HFFc6 (cell line): ENCODE data around the gene COL5A2. TPM values are rescaled to one million over a fixed set of nuclear protein-coding genes. Genes with fewer than 3 reads are reported as not detected.

Source experiments
- DNase-seq: peaks from one replicate; pipeline ENCODE4 v3.0.0-alpha.2; 2018
- H3K27ac Mint-ChIP-seq: 2 replicates; pipeline ENCODE4 v1.8.0; 2020; ENCODE audit warnings: mild to moderate bottlenecking, mixed read lengths
- H3K27me3 Mint-ChIP-seq: 2 replicates; pipeline ENCODE4 v1.8.0; 2021; ENCODE audit warnings: mild to moderate bottlenecking, moderate library complexity, mixed read lengths; ENCODE audit not compliant: insufficient read depth
- H3K36me3 Mint-ChIP-seq: 2 replicates; pipeline ENCODE4 v1.8.0; 2021; ENCODE audit warnings: low read depth, mixed read lengths
- H3K4me1 Mint-ChIP-seq: 2 replicates; pipeline ENCODE4 v1.8.0; 2020; ENCODE audit warnings: low read depth, mixed read lengths
- H3K4me3 Mint-ChIP-seq: 2 replicates; pipeline ENCODE4 v1.8.0; 2020; ENCODE audit warnings: mild to moderate bottlenecking, moderate library complexity, mixed read lengths
- H3K9me3 Mint-ChIP-seq: 2 replicates; pipeline ENCODE4 v1.8.0; 2020; ENCODE audit warnings: mild to moderate bottlenecking, mixed read lengths
- CTCF ChIP-seq: fragments of 200-600 bp; sonication (generic); IDR thresholded peaks from 2 replicates; pipeline ENCODE4 v1.5.0; 2021; ENCODE audit warnings: antibody characterized with exemption, mild to moderate bottlenecking
- total RNA-seq, 6 experiments: library from RNA; stranded (reverse); fragmentation: NEBNext Ultra II Directional; extraction: Animal tissue kit (Norgen Biotek cat#: 25700); gene quantifications; 2 replicates in 1 of 6; 3 replicates in 5 of 6; pipeline ENCODE4 v1.2.3, GENCODE V29; 2021

Gene COL5A2
- total RNA-seq, 6 experiments from 2014 or later: 265 to 388 (median 303) TPM

- no peak for TF ChIP-seq CTCF
- DNase-seq: no peak
- H3K4me3 Mint-ChIP-seq: peak overlapping the region; percentile 57
- H3K27ac Mint-ChIP-seq: peak overlapping the region; percentile 52
- H3K4me1 Mint-ChIP-seq: peaks cover 91% of the 10 kb centered on the region
- H3K9me3 Mint-ChIP-seq: peaks cover 12% of the 10 kb centered on the region; the same call in 1 of the 2 replicates
- H3K36me3 Mint-ChIP-seq: peaks cover 36% of the 10 kb centered on the region
- peaks cover 28% of the 10 kb centered on the region for H3K27me3 Mint-ChIP-seq
Measured at GRCh38 chr2:189018631-189019030, 160.9 kb downstream of the COL5A2 start.

- H3K36me3 Mint-ChIP-seq: peaks cover 38% of the 10 kb centered on the region
- no peak for TF ChIP-seq CTCF
- H3K9me3 Mint-ChIP-seq: peaks cover 4% of the 10 kb centered on the region; the same call in 1 of the 2 replicates
- DNase-seq: no peak
- peaks cover 26% of the 10 kb centered on the region; the same call in 1 of the 2 replicates for H3K27me3 Mint-ChIP-seq
- H3K27ac Mint-ChIP-seq: peak overlapping the region; percentile 83; the same call in 1 of the 2 replicates
- peaks cover 86% of the 10 kb centered on the region for H3K4me1 Mint-ChIP-seq
- no peak overlapping the region for H3K4me3 Mint-ChIP-seq
Measured at GRCh38 chr2:189016311-189016861, 163.2 kb downstream of the COL5A2 start.

- Mint-ChIP-seq H3K4me3 (0 out of 2 replicates have a peak overlapping the region, but pooled peaks have one; percentile 23), H3K4me1 (peaks cover 90% of the 10 kb centered on the region), H3K27ac (peak overlapping the region; percentile 83), H3K36me3 (peaks cover 44% of the 10 kb centered on the region), H3K27me3 (peaks cover 29% of the 10 kb centered on the region), H3K9me3 (peaks cover 4% of the 10 kb centered on the region; the same call in 1 of the 2 replicates)
- no peak for TF ChIP-seq CTCF
- DNase-seq: no peak
Measured at GRCh38 chr2:189015359-189015758, 164.2 kb downstream of the COL5A2 start.

- H3K4me1 Mint-ChIP-seq: peaks cover 87% of the 10 kb centered on the region
- H3K27me3 Mint-ChIP-seq: peaks cover 29% of the 10 kb centered on the region
- peak overlapping the region; percentile 83 for H3K27ac Mint-ChIP-seq
- peaks cover 4% of the 10 kb centered on the region; the same call in 1 of the 2 replicates for H3K9me3 Mint-ChIP-seq
- TF ChIP-seq CTCF: no peak
- peak; percentile 37 for DNase-seq
- peaks cover 47% of the 10 kb centered on the region for H3K36me3 Mint-ChIP-seq
- peak overlapping the region; percentile 60 for H3K4me3 Mint-ChIP-seq
Measured at GRCh38 chr2:189014449-189015138, 165.0 kb downstream of the COL5A2 start.

- Mint-ChIP-seq H3K27ac (peak overlapping the region; percentile 83), H3K36me3 (peaks cover 50% of the 10 kb centered on the region), H3K4me3 (peak overlapping the region; percentile 44), H3K4me1 (peaks cover 79% of the 10 kb centered on the region), H3K9me3 (peaks cover 4% of the 10 kb centered on the region; the same call in 1 of the 2 replicates), H3K27me3 (peaks cover 31% of the 10 kb centered on the region)
- DNase-seq: no peak
- TF ChIP-seq CTCF: no peak
Measured at GRCh38 chr2:189013671-189014448, 165.7 kb downstream of the COL5A2 start.
